BLaER1 (cell line): ENCODE data around the gene NEGR1.
A peak's percentile ranks its signal among the peaks of the same experiment; 100 is the strongest.

Experiments used
- H3K27ac ChIP-seq: shearing (Covaris generic); formaldehyde crosslinking; 2 replicates; pipeline ENCODE4 v1.8.1; 2022
- H3K27me3 ChIP-seq: shearing (Covaris generic); formaldehyde crosslinking; 2 replicates; pipeline ENCODE4 v1.8.1; 2022
- H3K36me3 ChIP-seq: shearing (Covaris generic); formaldehyde crosslinking; 2 replicates; pipeline ENCODE4 v1.8.1; 2022
- H3K4me1 ChIP-seq: shearing (Covaris generic); formaldehyde crosslinking; 2 replicates; pipeline ENCODE4 v1.8.1; 2022
- H3K4me2 ChIP-seq: shearing (Covaris generic); formaldehyde crosslinking; 2 replicates; pipeline ENCODE4 v1.8.1; 2022
- H3K4me3 ChIP-seq: shearing (Covaris generic); formaldehyde crosslinking; 2 replicates; pipeline ENCODE4 v1.8.1; 2022
- H3K9ac ChIP-seq: shearing (Covaris generic); formaldehyde crosslinking; 2 replicates; pipeline ENCODE4 v1.8.1; 2022
- H3K9me3 ChIP-seq: shearing (Covaris generic); formaldehyde crosslinking; 2 replicates; pipeline ENCODE4 v1.8.1; 2022
- H4K20me1 ChIP-seq: shearing (Covaris generic); formaldehyde crosslinking; 2 replicates; pipeline ENCODE4 v1.8.1; 2022
- Cebpa-rat ChIP-seq: shearing (Covaris generic); IDR thresholded peaks from 2 replicates; pipeline ENCODE4 v1.8.1; 2022

NEGR1 gene

DNA sequence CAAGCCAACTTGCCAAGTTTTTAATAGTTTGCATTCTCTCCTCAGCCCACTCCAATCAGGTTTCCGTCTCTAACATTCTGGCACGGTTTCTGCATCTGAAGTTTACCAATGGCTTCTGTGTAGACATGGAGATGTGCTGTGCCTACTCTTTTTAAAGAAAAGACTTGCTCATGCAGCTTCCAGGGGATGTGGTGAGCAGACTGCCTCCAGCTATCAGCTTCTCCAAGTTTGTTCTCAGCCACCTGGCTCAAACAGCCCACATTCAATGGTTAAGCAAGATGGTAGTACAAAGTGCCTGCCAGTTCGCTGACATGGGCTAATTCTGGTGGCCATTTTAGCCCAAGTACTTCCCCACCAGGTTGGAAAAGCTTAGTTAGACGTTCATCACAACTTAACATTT is 465.3 kb downstream of the NEGR1 start:
- Histone ChIP-seq H4K20me1 (no peaks in the 10 kb centered on the region), H3K4me3 (no peak overlapping the region), H3K4me2 (no peak overlapping the region), H3K4me1 (no peaks in the 10 kb centered on the region), H3K9ac (no peak overlapping the region), H3K36me3 (no peaks in the 10 kb centered on the region), H3K27ac (no peak overlapping the region), H3K27me3 (no peaks in the 10 kb centered on the region), H3K9me3 (no peaks in the 10 kb centered on the region; the same call in 1 of the 2 replicates)
- TF ChIP-seq Cebpa-rat = no peak

DNA sequence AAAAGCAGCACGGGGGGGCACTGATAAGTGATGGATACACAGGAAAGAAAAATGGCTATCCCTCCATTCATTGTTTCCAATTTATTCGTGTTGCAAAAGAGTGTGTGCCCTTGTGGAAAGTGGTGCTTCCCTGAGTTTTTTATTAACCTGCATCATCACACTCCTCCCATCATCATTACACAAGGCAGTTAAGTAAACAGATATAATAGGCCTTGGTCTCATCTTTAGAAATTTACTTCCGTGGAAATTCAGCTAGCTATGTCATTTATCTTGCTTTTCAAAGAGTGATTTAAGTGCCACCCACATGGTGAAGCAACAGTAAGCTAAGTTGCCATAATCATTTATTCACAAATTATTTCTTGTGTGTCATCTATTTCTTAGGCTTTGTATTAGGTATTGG is 473.3 kb downstream of the NEGR1 start:
- Histone ChIP-seq H3K4me3 (no peak overlapping the region), H3K36me3 (no peaks in the 10 kb centered on the region), H3K27me3 (no peaks in the 10 kb centered on the region), H3K27ac (no peak overlapping the region), H3K9me3 (peaks cover 5% of the 10 kb centered on the region), H4K20me1 (no peaks in the 10 kb centered on the region), H3K4me2 (no peak overlapping the region), H3K4me1 (no peaks in the 10 kb centered on the region), H3K9ac (no peak overlapping the region)
- TF ChIP-seq Cebpa-rat = no peak

DNA sequence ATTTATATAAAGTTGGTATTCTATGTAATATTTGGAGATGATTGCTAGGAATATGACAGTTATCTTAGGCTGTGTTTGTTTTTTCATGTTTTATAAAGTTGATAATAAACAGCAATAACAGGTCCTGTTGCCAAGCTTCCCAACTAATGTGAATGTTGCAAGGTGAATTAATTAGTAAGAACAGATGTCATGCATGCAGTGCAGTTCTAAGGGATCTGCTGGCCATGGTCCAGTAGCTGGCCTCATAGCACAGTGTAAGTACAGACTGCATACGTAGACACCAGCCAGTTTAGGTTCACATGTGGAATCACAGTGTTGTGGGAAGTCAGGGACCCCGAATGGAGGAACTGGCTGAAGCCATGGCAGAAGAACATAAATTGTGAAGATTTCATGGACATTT is 478.2 kb downstream of the NEGR1 start:
- Histone ChIP-seq H3K4me3 (no peak overlapping the region), H3K27ac (no peak overlapping the region), H4K20me1 (no peaks in the 10 kb centered on the region), H3K9me3 (peaks cover 26% of the 10 kb centered on the region), H3K4me2 (no peak overlapping the region), H3K9ac (no peak overlapping the region), H3K4me1 (no peaks in the 10 kb centered on the region), H3K27me3 (no peaks in the 10 kb centered on the region), H3K36me3 (no peaks in the 10 kb centered on the region)
- no peak for TF ChIP-seq Cebpa-rat

DNA sequence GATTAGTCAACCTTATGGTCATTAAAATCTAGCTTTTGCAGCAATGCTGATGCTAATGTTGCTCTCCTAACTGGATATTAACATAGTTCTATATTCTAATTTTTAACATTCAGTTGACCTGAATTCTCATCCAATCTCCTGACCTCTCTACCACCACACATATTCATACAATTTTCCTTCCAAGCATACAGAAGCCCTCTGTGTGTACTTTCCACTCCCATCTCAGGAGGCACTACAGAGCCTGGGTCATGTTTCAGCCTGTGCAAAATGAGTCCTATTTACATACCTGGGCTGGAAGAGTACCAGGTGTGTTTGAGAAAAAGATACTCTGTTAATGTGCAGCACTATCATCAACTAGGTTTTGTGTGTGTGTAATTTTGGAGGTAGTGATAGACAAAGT is 486.3 kb downstream of the NEGR1 start:
- peaks cover 35% of the 10 kb centered on the region for H3K4me1 ChIP-seq
- no peak for TF ChIP-seq Cebpa-rat
- H3K36me3 ChIP-seq = no peaks in the 10 kb centered on the region
- no peak overlapping the region for H3K9ac ChIP-seq
- no peak overlapping the region for H3K27ac ChIP-seq
- no peaks in the 10 kb centered on the region for H3K27me3 ChIP-seq
- no peaks in the 10 kb centered on the region for H4K20me1 ChIP-seq
- no peak overlapping the region for H3K4me2 ChIP-seq
- peaks cover 17% of the 10 kb centered on the region; the same call in 1 of the 2 replicates for H3K9me3 ChIP-seq
- H3K4me3 ChIP-seq = no peak overlapping the region

- H4K20me1 ChIP-seq = no peaks in the 10 kb centered on the region
- H3K4me1 ChIP-seq = peaks cover 56% of the 10 kb centered on the region
- TF ChIP-seq Cebpa-rat = no peak
- H3K27me3 ChIP-seq = no peaks in the 10 kb centered on the region
- H3K9ac ChIP-seq = peak overlapping the region; percentile 57
- H3K36me3 ChIP-seq = peaks cover 5% of the 10 kb centered on the region; the same call in 1 of the 2 replicates
- peaks cover 4% of the 10 kb centered on the region; the same call in 1 of the 2 replicates for H3K9me3 ChIP-seq
- no peak overlapping the region for H3K4me3 ChIP-seq
- H3K4me2 ChIP-seq = peak overlapping the region; percentile 71
- H3K27ac ChIP-seq = peak overlapping the region; percentile 87
These were observed 490.1 kb downstream of the NEGR1 start for GRCh38 chr1:71792264-71792663.

DNA sequence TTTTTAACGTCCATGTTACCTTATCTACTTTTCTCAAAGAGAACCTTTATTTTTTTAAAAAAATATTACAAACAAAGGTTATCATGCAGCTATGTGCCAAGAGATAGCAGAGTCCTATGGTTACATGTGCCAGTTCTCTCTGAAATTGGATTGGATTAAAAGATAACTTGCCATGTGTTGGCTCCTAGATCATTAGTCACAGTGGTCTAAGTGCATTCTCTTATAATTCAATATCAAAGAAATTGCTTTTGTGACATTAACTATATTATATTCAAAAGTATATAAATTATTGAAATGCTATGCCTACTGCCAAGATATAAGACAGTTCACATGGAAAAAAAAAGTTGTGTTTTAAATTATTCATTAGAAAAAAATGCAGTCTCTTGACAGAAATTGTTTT is 494.2 kb downstream of the NEGR1 start:
- TF ChIP-seq Cebpa-rat = no peak
- Histone ChIP-seq H4K20me1 (no peaks in the 10 kb centered on the region), H3K27me3 (no peaks in the 10 kb centered on the region), H3K4me2 (no peak overlapping the region), H3K4me3 (no peak overlapping the region), H3K9me3 (peaks cover 18% of the 10 kb centered on the region; the same call in 1 of the 2 replicates), H3K27ac (no peak overlapping the region), H3K36me3 (peaks cover 5% of the 10 kb centered on the region; the same call in 1 of the 2 replicates), H3K4me1 (peaks cover 78% of the 10 kb centered on the region), H3K9ac (no peak overlapping the region)

- H3K9me3 ChIP-seq = peaks cover 18% of the 10 kb centered on the region; the same call in 1 of the 2 replicates
- H3K4me1 ChIP-seq = peaks cover 78% of the 10 kb centered on the region
- peaks cover 5% of the 10 kb centered on the region; the same call in 1 of the 2 replicates for H3K36me3 ChIP-seq
- H3K4me3 ChIP-seq = no peak overlapping the region
- H3K27ac ChIP-seq = no peak overlapping the region
- H3K4me2 ChIP-seq = no peak overlapping the region
- TF ChIP-seq Cebpa-rat = no peak
- H3K27me3 ChIP-seq = no peaks in the 10 kb centered on the region
- H3K9ac ChIP-seq = no peak overlapping the region
- no peaks in the 10 kb centered on the region for H4K20me1 ChIP-seq
These were observed 494.6 kb downstream of the NEGR1 start for GRCh38 chr1:71787699-71788098.

DNA sequence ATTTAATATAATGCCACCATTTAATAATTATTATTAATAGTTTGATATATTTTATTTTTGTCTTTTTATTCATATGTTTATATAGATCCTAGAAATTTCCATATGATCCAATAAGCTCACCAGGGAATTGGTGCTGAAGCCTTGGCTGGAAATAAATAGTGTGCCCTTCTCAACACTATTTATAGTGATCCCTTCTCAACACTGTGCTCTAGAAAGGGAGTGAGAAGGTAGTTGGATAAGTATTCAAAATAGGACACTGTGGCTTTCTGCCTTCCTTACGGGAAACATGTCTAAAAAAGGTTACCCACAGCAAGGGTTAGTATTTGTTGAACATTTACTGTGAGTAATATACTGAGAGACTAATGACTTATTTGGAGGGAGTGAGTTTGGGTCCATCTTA is 496.1 kb downstream of the NEGR1 start:
- no peak for TF ChIP-seq Cebpa-rat

GRCh38 chr1:71785450-71785849 is 496.9 kb downstream of the NEGR1 start:
- Histone ChIP-seq H4K20me1 (no peaks in the 10 kb centered on the region), H3K4me1 (peaks cover 67% of the 10 kb centered on the region), H3K9me3 (peaks cover 27% of the 10 kb centered on the region; the same call in 1 of the 2 replicates), H3K9ac (no peak overlapping the region), H3K4me3 (no peak overlapping the region), H3K36me3 (peaks cover 5% of the 10 kb centered on the region; the same call in 1 of the 2 replicates), H3K4me2 (peak overlapping the region; percentile 12; the same call in 1 of the 2 replicates), H3K27ac (peak overlapping the region; percentile 13; the same call in 1 of the 2 replicates), H3K27me3 (no peaks in the 10 kb centered on the region)
- TF ChIP-seq Cebpa-rat = no peak

More for the DNA sequence above, 496.1 kb downstream of the NEGR1 start:
- Histone ChIP-seq H3K27me3 (no peaks in the 10 kb centered on the region), H3K27ac (peak overlapping the region; percentile 57), H3K4me3 (no peak overlapping the region), H4K20me1 (no peaks in the 10 kb centered on the region), H3K4me1 (peaks cover 73% of the 10 kb centered on the region), H3K9ac (no peak overlapping the region), H3K9me3 (peaks cover 22% of the 10 kb centered on the region; the same call in 1 of the 2 replicates), H3K36me3 (peaks cover 5% of the 10 kb centered on the region; the same call in 1 of the 2 replicates), H3K4me2 (peak overlapping the region; percentile 64)

- Histone ChIP-seq H3K9ac (no peak overlapping the region), H3K27ac (peak overlapping the region; percentile 13; the same call in 1 of the 2 replicates), H4K20me1 (no peaks in the 10 kb centered on the region), H3K4me2 (no peak overlapping the region), H3K36me3 (peaks cover 4% of the 10 kb centered on the region; the same call in 1 of the 2 replicates), H3K9me3 (peaks cover 23% of the 10 kb centered on the region; the same call in 1 of the 2 replicates), H3K27me3 (no peaks in the 10 kb centered on the region), H3K4me3 (no peak overlapping the region), H3K4me1 (peaks cover 63% of the 10 kb centered on the region)
- TF ChIP-seq Cebpa-rat = no peak
These were observed 497.3 kb downstream of the NEGR1 start for GRCh38 chr1:71785000-71785399.

GRCh38 chr1:71784241-71784640 is 498.1 kb downstream of the NEGR1 start:
- Histone ChIP-seq H3K36me3 (no peaks in the 10 kb centered on the region), H3K4me1 (peaks cover 55% of the 10 kb centered on the region), H3K9ac (no peak overlapping the region), H3K27ac (no peak overlapping the region), H4K20me1 (no peaks in the 10 kb centered on the region), H3K4me2 (no peak overlapping the region), H3K4me3 (no peak overlapping the region), H3K27me3 (no peaks in the 10 kb centered on the region), H3K9me3 (peaks cover 29% of the 10 kb centered on the region)
- TF ChIP-seq Cebpa-rat = no peak
